ENCODE measurements around the gene CCDC86. TPM values are rescaled to one million over a fixed set of nuclear protein-coding genes. Genes with fewer than 3 reads are reported as not detected.
A peak's percentile ranks its signal among the peaks of the same experiment; 100 is the strongest.

CCDC86 gene
- total RNA-seq, 1 donor from 2014 or later: 56.7 TPM

DNA sequence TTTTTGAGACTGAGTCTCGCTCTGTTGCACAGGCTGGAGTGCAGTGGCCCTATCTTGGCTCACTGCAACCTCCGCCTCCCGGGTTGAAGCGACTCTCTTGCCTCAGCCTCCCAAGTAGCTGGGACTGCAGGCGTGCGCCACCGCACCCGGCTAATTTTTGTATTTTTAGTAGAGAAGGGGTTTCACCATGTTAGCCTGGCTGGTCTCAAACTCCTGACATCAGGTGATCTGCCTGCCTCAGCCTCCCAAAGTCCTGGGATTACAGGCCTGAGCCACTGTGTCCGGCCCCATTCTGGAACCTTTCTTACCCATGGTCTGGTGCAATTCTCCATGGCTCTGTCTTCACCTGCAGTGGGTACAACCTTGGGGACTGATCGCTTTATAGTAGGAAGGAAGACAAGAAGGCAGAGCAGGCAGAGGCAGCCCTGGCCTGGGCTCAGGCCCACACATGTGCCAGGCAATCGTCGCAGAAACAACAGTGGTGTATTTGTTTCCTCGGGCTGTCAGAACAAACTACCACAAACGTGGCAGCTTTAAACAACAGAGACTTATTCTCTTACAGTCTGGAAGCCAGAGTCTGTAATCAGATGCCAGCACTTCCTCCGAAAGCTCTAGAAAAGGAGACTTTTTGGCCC is 17.8 kb downstream of the CCDC86 start:
- intact Hi-C loops (cut with micrococcal nuclease): no loop called here
- no peaks in the 10 kb centered on the region for H3K27me3 Mint-ChIP-seq (ENCODE audit: low read depth)
- H3K9me3 Mint-ChIP-seq: no peaks in the 10 kb centered on the region
- no peaks in the 10 kb centered on the region for H3K36me3 Mint-ChIP-seq (ENCODE audit: low read depth)
- no peak overlapping the region for H3K4me3 Mint-ChIP-seq (ENCODE audit: low read depth)
- H3K4me1 Mint-ChIP-seq (ENCODE audit: low read depth): peaks cover 41% of the 10 kb centered on the region
- no peak overlapping the region for H3K27ac Mint-ChIP-seq
- DNase-seq (ENCODE audit: low spot score): no peak

GRCh38 chr11:60860943-60861342 is 19.0 kb downstream of the CCDC86 start:
- Mint-ChIP-seq H3K27ac (no peak overlapping the region), H3K4me1 (ENCODE audit: low read depth) (peaks cover 45% of the 10 kb centered on the region), H3K27me3 (ENCODE audit: low read depth) (no peaks in the 10 kb centered on the region), H3K4me3 (ENCODE audit: low read depth) (no peak overlapping the region), H3K9me3 (no peaks in the 10 kb centered on the region), H3K36me3 (ENCODE audit: low read depth) (no peaks in the 10 kb centered on the region)
- intact Hi-C loops (cut with micrococcal nuclease): no loop called here
- no peak for DNase-seq (ENCODE audit: low spot score)

- H3K27me3 Mint-ChIP-seq (ENCODE audit: low read depth): no peaks in the 10 kb centered on the region
- intact Hi-C loops (cut with micrococcal nuclease): no loop called here
- H3K4me1 Mint-ChIP-seq (ENCODE audit: low read depth): peaks cover 49% of the 10 kb centered on the region
- no peak overlapping the region for H3K4me3 Mint-ChIP-seq (ENCODE audit: low read depth)
- no peaks in the 10 kb centered on the region for H3K9me3 Mint-ChIP-seq
- H3K27ac Mint-ChIP-seq: no peak overlapping the region
- no peaks in the 10 kb centered on the region for H3K36me3 Mint-ChIP-seq (ENCODE audit: low read depth)
- no peak for DNase-seq (ENCODE audit: low spot score)
These were observed 20.3 kb downstream of the CCDC86 start for GRCh38 chr11:60862171-60862570.

- Mint-ChIP-seq H3K4me1 (ENCODE audit: low read depth) (peaks cover 45% of the 10 kb centered on the region), H3K27ac (no peak overlapping the region), H3K36me3 (ENCODE audit: low read depth) (no peaks in the 10 kb centered on the region), H3K9me3 (no peaks in the 10 kb centered on the region), H3K27me3 (ENCODE audit: low read depth) (no peaks in the 10 kb centered on the region), H3K4me3 (ENCODE audit: low read depth) (no peak overlapping the region)
- no peak for DNase-seq (ENCODE audit: low spot score)
- intact Hi-C loops (cut with micrococcal nuclease): no loop called here
These were observed 21.9 kb downstream of the CCDC86 start for GRCh38 chr11:60863550-60864521.

DNA sequence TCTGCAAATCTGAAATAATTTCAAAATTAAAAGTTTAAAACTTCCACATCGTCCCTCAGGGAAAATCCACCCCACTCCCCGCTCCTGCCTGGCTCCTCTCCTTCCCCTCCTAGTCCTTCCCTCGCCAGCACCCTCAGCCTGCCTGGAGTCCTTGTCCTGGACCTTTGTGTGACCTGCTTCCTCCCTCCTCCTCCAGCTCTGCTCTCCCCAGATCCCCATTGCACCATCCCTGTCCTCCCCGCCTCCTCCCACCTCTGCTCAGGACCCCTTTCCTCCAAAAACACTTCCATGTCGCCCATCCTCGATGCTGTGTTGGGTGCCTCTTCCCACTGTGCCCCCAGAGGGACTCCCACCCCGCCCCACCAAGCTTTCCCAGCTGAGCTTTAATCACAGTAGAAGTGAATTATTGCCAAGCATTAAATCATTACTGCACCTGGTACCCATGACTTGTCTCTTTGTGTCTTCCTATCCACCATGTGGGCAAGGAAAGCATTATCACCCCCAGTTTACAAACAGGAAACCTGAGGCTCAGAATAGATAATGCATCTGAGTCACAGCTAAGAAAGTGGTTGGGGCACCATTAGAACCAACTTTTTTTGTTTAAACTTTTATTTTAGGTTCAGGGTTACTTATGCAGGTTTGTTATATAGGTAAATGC is 23.1 kb downstream of the CCDC86 start:
- DNase-seq (ENCODE audit: low spot score): no peak
- no peak overlapping the region for H3K27ac Mint-ChIP-seq
- no peak overlapping the region for H3K4me3 Mint-ChIP-seq (ENCODE audit: low read depth)
- intact Hi-C loops (cut with micrococcal nuclease): no loop called here
- no peaks in the 10 kb centered on the region for H3K36me3 Mint-ChIP-seq (ENCODE audit: low read depth)
- no peaks in the 10 kb centered on the region for H3K9me3 Mint-ChIP-seq
- no peaks in the 10 kb centered on the region for H3K27me3 Mint-ChIP-seq (ENCODE audit: low read depth)
- peaks cover 47% of the 10 kb centered on the region for H3K4me1 Mint-ChIP-seq (ENCODE audit: low read depth)

DNA sequence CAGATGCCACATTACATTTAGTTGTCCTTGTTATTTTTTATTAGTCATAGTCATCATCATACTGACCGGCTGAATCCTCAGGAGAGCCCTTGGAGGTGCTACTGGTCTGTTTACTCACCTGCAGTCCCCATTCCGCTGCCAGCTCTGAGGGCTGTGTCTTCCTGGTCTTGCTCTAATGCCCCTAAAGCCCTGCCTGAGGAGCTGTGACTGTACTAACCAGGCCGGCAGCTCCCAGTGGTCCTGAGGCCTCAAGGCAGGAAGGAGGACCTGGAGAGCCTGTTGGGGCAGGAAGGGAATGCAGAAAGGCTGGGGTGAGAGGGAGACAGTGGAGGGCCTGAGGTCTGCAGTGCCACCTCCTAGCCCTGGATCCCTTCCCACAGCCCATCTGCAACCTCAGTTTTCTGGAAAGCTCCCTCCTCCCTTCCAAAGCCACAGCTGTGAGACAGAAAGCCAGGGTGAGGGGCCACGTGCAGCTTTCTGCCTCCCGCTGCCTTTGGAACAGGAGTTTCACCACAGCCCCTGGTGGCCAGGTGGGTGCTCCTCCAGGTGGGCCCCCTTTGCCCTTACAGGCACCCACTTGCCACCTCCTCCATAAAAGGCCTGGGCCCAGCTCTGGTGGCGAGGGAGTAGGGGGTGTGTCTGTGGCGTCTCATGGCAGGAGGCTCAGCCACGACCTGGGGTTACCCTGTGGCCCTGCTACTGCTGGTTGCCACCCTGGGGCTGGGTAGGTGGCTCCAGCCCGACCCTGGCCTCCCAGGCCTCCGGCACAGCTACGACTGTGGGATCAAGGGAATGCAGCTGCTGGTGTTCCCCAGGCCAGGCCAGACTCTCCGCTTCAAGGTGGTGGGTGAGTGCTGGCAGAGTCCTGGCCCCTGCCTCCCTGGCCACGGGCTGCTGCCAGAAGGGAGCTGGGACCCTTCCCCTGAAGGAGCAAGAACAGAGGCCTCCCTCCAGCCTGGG is 25.3 kb downstream of the CCDC86 start, which contains the start of gene ZP1:
Gene ZP1 (plus strand): TSS at position 632 of the 960 bp plus-strand sequence. CDS start 20 bp downstream, at position 652.
- H3K9me3 Mint-ChIP-seq: no peaks in the 10 kb centered on the region
- no peak within 1 kb of the TSS for H3K27ac Mint-ChIP-seq
- H3K27me3 Mint-ChIP-seq (ENCODE audit: low read depth): no peaks in the 10 kb centered on the region
- H3K4me3 Mint-ChIP-seq (ENCODE audit: low read depth): no peak within 1 kb of the TSS
- no peak for DNase-seq (ENCODE audit: low spot score)
- peaks cover 65% of the 10 kb centered on the region for H3K4me1 Mint-ChIP-seq (ENCODE audit: low read depth)
- no peaks in the 10 kb centered on the region for H3K36me3 Mint-ChIP-seq (ENCODE audit: low read depth)
- intact Hi-C loops (cut with micrococcal nuclease): no loop called here

- H3K4me1 Mint-ChIP-seq (ENCODE audit: low read depth): peaks cover 73% of the 10 kb centered on the region
- H3K36me3 Mint-ChIP-seq (ENCODE audit: low read depth): no peaks in the 10 kb centered on the region
- no peaks in the 10 kb centered on the region for H3K9me3 Mint-ChIP-seq
These were observed 26.2 kb downstream of the CCDC86 start for GRCh38 chr11:60867871-60868681.

DNA sequence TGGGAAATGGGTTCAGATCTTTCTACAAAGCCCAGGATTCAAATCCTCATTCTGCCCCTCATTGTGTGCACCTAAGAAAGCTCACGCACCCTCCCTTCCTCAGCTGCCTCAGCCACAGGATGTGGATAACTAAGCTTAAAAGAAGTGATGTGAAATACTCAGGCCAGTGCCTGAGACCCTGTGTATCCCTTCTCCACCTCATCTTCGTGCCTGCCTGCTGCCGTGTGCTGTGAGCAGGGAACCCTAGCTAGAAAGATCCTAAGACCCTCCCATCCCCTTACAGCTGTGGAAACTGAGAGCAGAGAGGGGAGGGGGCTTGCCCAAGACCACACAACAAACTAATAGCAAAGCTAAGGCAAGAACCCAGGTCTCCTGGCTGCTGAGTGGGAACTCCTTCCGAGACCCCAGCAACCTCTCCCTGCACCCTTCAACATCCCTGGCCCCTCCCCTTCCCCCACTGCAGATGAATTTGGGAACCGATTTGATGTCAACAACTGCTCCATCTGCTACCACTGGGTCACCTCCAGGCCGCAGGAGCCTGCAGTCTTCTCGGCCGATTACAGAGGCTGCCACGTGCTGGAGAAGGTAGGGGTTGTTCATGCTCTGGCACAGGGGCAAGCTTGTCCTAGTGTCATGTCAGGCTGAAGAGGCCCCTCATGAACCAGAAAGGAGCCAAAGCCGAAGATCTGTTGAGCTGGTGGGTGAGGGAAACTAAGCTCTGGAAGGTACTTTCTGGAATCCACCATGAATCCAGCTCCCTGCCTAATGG is 27.0 kb downstream of the CCDC86 start:
- H3K4me3 Mint-ChIP-seq (ENCODE audit: low read depth): no peak overlapping the region
- DNase-seq (ENCODE audit: low spot score): no peak
- H3K27me3 Mint-ChIP-seq (ENCODE audit: low read depth): no peaks in the 10 kb centered on the region
- H3K4me1 Mint-ChIP-seq (ENCODE audit: low read depth): peaks cover 75% of the 10 kb centered on the region
- no peaks in the 10 kb centered on the region for H3K36me3 Mint-ChIP-seq (ENCODE audit: low read depth)
- H3K9me3 Mint-ChIP-seq: no peaks in the 10 kb centered on the region
- intact Hi-C loops (cut with micrococcal nuclease): no loop called here
- peak overlapping the region; percentile 18 for H3K27ac Mint-ChIP-seq

More at GRCh38 chr11:60867871-60868681, 26.2 kb downstream of the CCDC86 start:
- intact Hi-C loops (cut with micrococcal nuclease): no loop called here
- Mint-ChIP-seq H3K4me3 (ENCODE audit: low read depth) (no peak overlapping the region), H3K27ac (no peak overlapping the region), H3K27me3 (ENCODE audit: low read depth) (no peaks in the 10 kb centered on the region)
- DNase-seq (ENCODE audit: low spot score): no peak

- no peak for DNase-seq (ENCODE audit: low spot score)
- peaks cover 75% of the 10 kb centered on the region for H3K4me1 Mint-ChIP-seq (ENCODE audit: low read depth)
These were observed 27.5 kb downstream of the CCDC86 start for GRCh38 chr11:60869451-60869825.

GRCh38 chr11:60870276-60870675 is 28.4 kb downstream of the CCDC86 start:
- intact Hi-C loops (cut with micrococcal nuclease): loop anchor here (5.0 kb wide), 1 partner anchor 38 kb away; no protein-coding TSS in a partner anchor
- Mint-ChIP-seq H3K9me3 (no peaks in the 10 kb centered on the region), H3K4me3 (ENCODE audit: low read depth) (no peak overlapping the region), H3K27ac (no peak overlapping the region), H3K4me1 (ENCODE audit: low read depth) (peaks cover 71% of the 10 kb centered on the region), H3K36me3 (ENCODE audit: low read depth) (peaks cover 5% of the 10 kb centered on the region), H3K27me3 (ENCODE audit: low read depth) (no peaks in the 10 kb centered on the region)
- no peak for DNase-seq (ENCODE audit: low spot score)

More at GRCh38 chr11:60869451-60869825, 27.5 kb downstream of the CCDC86 start:
- intact Hi-C loops (cut with micrococcal nuclease): no loop called here
- Mint-ChIP-seq H3K4me3 (ENCODE audit: low read depth) (no peak overlapping the region), H3K9me3 (no peaks in the 10 kb centered on the region), H3K36me3 (ENCODE audit: low read depth) (peaks cover 5% of the 10 kb centered on the region), H3K27me3 (ENCODE audit: low read depth) (no peaks in the 10 kb centered on the region), H3K27ac (no peak overlapping the region)
